NCI-H146 (cell line): ENCODE data around the gene R3HDM4.
A peak's percentile ranks its signal among the peaks of the same experiment; 100 is the strongest.

Source experiments
- DNase-seq: peaks from one replicate; lab custom pipeline; 2025; lab: John Stamatoyannopoulos, UW

The R3HDM4 gene

DNA sequence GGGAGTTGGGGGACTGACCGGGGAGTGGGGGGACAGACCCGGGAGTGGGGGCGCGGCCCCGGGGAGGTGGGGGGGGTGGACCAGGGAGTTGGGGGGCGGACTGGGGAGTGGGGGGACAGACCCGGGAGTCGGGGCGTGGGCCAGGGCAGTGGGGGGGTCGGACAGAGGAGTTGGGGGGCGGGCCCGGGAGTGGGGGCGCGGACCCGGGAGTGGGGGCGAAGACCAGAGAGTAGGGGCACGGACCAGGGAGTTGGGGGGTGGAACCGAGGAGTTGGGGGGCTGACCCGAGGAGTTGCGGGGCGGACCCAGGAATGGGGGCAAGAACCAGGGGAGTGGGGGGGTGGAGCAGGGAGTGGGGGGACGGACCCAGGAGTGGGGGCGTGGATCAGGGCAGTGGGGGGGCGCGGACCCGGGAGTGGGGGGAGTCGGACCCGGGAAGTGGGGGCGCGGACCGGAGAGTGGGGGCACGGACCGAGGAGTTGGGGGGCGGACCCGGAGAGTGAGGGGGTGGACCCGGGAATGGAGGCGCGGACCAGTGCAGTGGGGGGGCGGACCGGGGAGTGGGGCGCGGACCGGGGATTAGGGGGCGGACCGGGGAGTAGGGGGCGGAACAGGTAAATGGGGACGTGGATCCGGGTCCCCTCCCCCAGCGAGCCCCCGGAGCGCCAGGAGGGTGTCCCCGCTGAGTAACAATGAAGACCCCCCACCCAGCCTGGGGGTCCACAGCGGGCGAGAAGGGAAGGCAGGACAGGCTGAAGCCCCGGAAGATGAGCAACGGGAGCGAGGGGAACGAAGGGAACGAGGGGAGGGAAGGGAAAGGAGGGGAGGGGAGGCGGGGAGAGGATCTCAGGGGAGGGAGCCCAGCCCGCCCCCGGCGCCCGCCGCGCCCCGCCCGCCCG lies 589 bp downstream of the R3HDM4 start:
- no peak for DNase-seq

- DNase-seq = no peak
Observed at GRCh38 chr19:911197-912033, 1.6 kb downstream of the R3HDM4 start.

DNA sequence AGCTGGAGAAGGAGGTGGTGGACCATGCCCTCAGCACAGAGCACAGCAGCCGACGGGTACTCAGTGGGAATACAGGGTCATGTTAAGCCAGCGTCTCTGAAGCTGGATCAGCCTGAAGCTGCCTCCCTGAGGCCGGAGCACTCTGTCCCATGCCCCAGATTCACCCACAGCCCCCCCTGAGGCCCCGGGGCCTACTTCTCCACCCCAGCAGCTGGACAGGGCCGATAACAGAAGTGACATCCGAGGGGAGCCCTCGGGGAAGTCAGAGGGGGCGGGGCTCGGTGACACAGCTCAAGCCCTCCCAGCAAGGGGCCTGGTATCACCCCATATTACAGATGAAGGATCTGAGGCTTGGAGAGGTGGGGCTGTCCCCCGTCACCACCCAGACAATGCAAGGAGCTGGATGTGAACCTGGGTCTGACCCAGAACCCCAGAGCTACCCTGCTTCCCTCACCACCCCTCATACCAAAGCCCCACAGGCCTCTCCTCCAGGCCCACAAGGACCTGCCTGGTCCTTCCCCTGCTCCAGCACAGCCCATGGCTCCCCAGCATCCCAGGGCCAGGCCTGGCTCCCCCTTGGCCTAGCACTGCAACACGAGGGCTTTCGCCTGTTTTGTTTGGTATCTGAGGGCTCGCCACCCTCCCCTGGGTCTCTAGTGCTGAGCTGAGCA lies 5.7 kb downstream of the R3HDM4 start:
- no peak for DNase-seq

DNA sequence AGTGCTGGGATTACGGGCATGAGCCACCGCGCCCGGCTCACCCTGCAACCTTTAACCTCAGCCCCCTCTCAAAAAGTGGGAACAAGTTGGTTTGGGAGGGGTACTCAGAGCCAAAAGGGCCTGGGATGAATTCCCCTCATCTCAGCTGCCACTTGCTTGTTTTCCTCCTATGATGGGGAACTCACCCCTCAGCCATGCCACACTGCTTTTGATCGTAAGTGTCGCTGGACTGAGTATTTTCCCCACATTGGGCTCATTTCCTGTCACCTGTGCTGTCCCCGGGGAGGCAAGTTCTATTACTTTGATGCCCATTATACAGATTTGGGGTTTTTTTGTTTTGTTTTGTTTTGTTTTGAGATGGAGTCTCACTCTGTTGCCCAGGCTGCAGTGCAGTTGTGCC lies 6.5 kb downstream of the R3HDM4 start:
- DNase-seq = no peak

- no peak for DNase-seq
Observed at GRCh38 chr19:904545-904944, 8.5 kb downstream of the R3HDM4 start.

DNA sequence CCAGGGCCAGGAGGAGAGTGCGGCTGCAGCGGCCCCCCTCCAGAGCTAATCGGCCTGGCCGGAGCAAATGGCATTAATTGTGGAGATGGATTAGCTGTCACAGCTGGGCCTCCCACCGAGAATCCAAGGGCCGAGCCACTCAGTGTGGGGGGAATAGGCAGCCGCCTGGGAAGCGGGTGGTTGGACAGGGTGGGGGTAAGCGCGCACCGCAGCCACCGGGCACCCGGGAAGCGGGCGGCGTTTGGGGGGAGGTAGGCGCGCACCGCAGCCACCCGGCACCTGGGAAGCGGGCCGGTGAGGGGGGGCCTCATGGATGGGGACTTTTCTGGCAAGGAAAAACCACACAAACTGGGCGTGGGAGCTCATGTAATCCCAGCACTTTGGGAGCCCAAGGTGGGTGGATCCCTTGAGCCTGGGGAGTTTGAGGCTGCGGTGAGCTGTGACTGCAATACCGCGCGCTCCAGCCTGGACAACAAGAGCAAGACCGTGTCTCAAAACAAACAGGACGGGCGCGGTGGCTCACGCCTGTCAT lies 9.7 kb downstream of the R3HDM4 start:
- DNase-seq = peak; percentile 70

- DNase-seq = no peak
Observed at GRCh38 chr19:902446-903226, 10.4 kb downstream of the R3HDM4 start.

GRCh38 chr19:902093-902370 lies 11.0 kb downstream of the R3HDM4 start:
- no peak for DNase-seq

DNA sequence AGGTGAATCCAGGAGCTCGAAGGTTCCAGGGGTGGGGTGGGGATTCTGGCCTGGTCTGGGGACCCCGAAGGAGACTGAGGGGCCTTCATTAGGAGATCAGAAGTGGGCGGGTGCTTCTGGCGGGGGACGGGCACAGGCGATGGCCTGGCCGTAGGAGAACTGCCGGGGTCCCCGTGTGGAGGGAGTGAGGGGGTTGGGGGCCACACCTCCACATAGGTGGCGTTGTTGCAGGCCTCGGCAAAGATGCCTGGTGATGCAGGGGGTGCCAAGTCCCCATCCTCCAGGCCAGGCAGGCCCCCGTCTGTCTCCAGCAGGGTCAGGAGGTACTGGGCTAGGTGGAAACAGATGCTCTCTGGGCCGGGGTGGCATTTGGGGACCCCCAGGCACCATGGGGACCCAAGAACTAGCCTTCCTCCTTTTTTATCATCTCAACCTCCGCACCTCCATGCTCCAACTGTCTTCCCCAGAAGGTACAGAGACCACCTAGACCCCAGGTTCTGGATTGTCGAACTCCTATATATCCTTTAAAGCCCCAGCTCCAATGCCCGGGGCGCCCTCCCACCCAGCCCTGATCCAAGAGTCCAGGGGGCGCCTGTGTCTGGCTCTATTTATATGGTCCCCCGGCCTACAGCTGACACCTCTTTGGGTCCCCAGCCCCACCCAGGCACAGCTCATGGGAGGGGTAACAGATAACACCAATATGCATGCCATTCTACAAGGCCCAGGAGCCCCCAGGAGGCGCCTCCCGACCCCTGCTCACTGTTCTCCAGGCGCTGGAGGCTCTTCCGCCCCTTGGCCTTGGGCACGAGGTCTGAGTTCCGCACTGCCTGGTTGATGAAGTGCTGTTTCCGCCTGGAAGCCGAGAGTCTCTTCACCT lies 11.6 kb downstream of the R3HDM4 start:
- no peak for DNase-seq

DNA sequence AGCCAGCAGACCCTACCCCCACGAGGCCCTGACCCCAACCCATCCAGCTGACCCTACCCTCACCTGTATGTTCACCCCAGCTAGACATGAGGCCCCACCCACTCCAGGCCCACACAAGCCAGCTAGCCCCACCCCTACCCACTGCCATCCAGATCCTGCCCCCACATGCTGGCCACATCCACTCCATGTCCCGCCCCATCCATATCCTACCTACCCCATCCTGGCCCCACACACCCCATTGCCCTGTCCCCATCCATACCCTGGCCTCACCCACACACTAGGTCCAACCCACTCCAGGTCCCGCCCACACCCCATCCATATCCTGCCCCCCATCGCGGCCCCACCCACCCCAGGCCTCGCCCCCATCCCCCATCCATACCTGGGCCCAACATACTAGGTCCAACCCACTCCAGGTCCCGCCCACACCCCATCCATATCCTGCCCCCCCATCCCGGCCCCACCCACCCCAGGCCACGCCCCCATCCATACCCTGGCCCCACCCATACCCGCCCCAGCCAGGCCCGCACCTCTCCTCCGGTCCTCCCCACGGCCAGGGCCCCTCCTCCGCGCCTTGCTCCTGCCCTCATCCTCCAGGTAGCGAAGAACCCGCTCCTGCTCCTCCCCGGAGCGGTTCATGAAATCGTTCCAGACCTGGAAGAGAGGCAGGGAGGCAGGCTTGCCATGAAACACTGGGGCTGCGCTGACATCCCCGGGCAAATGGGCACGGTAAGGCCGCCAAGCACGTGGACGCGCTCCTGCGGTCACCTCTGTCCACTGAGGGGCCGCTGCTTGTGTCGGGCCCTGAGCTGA lies 12.5 kb downstream of the R3HDM4 start:
- DNase-seq = no peak

DNA sequence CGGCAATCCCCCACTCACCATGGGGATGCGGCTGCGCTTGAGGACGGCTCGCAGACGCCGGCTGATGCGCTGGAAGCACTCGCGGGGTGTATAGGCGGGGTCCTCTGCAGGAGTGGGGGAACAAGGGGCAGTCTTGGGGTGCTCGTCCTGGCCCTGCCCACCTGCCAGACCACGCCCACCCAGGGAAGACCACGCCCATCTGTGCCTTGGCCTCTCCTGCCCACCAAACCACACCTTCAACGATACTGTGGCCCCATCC lies 13.0 kb downstream of the R3HDM4 start:
- DNase-seq = no peak

DNA sequence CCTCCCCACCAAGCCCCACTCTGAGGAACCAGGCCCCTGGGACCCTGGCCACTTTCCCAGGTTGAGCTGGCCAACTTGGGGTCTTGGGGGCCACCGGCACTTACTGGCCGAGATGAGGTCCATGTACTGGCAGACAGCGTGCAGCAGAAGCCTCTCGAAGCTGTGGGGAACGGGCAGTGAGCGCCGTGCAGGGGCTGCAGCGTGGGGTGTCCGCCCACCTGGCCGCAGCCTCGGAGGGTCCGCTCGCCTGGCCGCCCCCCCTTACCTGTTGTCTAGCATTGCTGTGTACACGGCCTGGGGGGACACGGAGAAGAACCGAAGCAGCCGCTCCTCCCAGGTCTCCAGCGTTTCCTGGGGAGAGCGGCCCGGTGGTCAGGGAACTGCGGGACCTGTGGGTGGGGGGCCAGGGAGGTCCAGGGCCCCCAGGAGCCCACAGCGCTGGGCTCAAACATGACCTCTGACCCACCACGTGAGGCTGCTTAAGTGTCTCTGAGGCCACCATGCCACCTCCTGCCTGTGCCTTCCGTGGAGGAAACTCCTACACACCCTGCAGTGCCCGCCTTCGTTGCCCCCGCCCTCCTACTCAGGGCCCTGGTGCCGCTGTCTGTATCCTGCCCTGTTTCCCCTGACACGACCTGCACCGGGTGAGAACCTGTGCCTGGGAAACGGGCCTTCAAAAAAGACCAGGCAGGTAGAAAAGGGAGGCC lies 13.5 kb downstream of the R3HDM4 start:
- DNase-seq = no peak

GRCh38 chr19:898663-899062 lies 14.4 kb downstream of the R3HDM4 start:
- peak; percentile 89 for DNase-seq

- no peak for DNase-seq
Observed at GRCh38 chr19:897442-898039, 15.5 kb downstream of the R3HDM4 start.

- no peak for DNase-seq
Observed at GRCh38 chr19:896999-897398, 16.0 kb downstream of the R3HDM4 start.

DNA sequence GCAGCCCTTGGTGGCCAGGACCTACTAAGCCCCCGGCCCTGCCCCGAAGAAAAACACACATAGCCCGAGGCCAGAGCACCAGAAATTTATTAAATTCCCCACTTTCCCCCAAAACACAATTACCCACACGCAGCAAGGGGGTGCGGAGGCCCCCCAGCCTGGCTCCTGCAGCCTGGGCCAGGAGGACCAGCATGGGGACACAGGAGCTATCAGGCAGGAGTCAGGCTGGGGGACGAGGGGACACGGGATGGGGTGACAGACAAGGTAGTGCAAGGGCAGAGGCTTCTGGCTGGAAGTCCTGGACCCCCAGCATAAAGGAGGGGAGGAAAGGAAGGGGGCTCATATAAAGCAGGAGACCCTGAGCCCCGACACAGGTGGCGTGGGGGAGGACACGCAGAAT lies 16.6 kb downstream of the R3HDM4 start:
- DNase-seq = no peak

GRCh38 chr19:892894-893689 lies 19.9 kb downstream of the R3HDM4 start, which contains the start of the genes MED16 and RNU6-9:
Gene MED16 (minus strand): TSS chr19:893187. CDS start chr19:891131, 2,056 bp downstream.
Gene RNU6-9 (plus strand): TSS chr19:893484.
- peak; percentile 90 for DNase-seq

DNA sequence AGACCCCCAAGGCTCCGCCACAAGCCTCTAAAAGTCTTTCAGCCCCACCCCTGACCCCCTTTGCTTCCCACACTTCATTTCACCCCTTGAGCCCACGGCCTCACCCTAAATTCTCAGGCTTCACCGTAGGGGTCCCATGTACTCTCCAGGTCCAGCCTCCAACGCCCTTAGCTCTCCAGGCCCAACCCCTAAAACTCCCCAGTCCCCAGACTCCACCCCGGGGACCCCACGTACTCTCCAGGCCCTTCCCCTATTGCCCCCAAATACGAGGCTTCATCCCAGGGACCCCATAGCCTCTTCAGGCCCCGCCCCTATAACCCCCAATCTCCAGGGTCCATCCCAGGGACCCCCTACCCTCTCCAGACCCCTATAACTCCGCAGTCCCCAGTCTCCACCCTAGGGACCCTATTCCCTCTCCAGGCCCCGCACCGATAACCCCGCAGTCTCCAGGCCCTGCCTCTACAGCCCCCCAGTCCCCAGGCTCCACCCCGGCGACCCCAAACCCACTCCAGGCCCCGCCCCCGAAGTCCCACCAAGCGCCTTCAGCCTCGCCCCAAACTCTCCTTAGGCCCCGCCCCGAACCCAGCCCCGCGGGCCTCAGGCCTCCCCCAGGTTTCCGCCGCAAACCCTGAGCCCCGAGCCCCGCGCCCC lies 20.7 kb downstream of the R3HDM4 start:
- no peak for DNase-seq
